Ishikawa (cell line): ENCODE data around the gene RPS6KA6.

ENCODE experiments used
- CEBPB ChIP-seq: IDR thresholded peaks from 2 replicates; pipeline ENCODE4 v1.6.1; 2012
- EGR1 ChIP-seq: IDR thresholded peaks from 2 replicates; pipeline ENCODE4 v1.6.1; 2012
- YY1 ChIP-seq: IDR thresholded peaks from 2 replicates; pipeline ENCODE4 v1.6.1; 2012; ENCODE audit warnings: low read depth

- no peak for TF ChIP-seq YY1
- no peak for TF ChIP-seq EGR1
- no peak for TF ChIP-seq CEBPB
Measured at GRCh38 chrX:84144991-84145390, 43.0 kb downstream of the RPS6KA6 start.
